Heart left ventricle (tissue), 16 donors: ENCODE measurements around the gene SERPINB13. TPM values are rescaled to one million over a fixed set of nuclear protein-coding genes. Genes with fewer than 3 reads are reported as not detected.

ENCODE experiments used
- ATAC-seq, 4 donors: fragments of 200-7000 bp; cut with Tn5 transposase; one replicate each; pipeline ENCODE4 v1.9.1; 2020 to 2022; ENCODE audit warnings: moderate library complexity in 4 of 4, mild to moderate bottlenecking in 3 of 4, moderate number of reproducible peaks in 1 of 4
- DNase-seq, 5 donors: peaks; one replicate each; pipeline ENCODE4 v3.0.0-alpha.2; 2020
- H3K27ac ChIP-seq, 12 donors: fragments of 200-600 bp; sonication (generic) in 4 of 12; one replicate each; pipeline versions ENCODE4 v1.5.0 to v1.8.0; 2016 to 2022; ENCODE audit warnings: mild to moderate bottlenecking in 2 of 12
- H3K27me3 ChIP-seq, 9 donors: fragments of 200-600 bp; sonication (generic) in 2 of 9; one replicate each; pipeline versions ENCODE4 v1.5.1 to v1.8.0; 2016 to 2022; ENCODE audit warnings: mild to moderate bottlenecking in 3 of 9
- H3K36me3 ChIP-seq, 9 donors: fragments of 200-600 bp; sonication (generic) in 2 of 9; one replicate each; pipeline versions ENCODE4 v1.5.0 to v1.8.0; 2018 to 2022; ENCODE audit warnings: mild to moderate bottlenecking in 2 of 9
- H3K4me1 ChIP-seq, 12 donors: fragments of 200-600 bp; sonication (generic) in 4 of 12; one replicate each; pipeline versions ENCODE4 v1.5.0 to v1.8.0; 2016 to 2022; ENCODE audit warnings: mild to moderate bottlenecking in 3 of 12
- H3K4me3 ChIP-seq, 12 donors: fragments of 200-600 bp; sonication (generic) in 4 of 12; one replicate each; pipeline versions ENCODE4 v1.5.0 to v1.8.0; 2017 to 2022; ENCODE audit warnings: mild to moderate bottlenecking in 9 of 12, moderate library complexity in 4 of 12
- H3K9me3 ChIP-seq, 12 donors: fragments of 200-600 bp; sonication (generic) in 4 of 12; one replicate each; pipeline versions ENCODE4 v1.5.0 to v1.8.0; 2016 to 2022; ENCODE audit warnings: mild to moderate bottlenecking in 1 of 12
- CTCF ChIP-seq, 12 donors: fragments of 200-600 bp; sonication (generic) in 4 of 12; IDR thresholded peaks; one replicate each; pipeline versions ENCODE4 v1.5.0 to v1.8.0; 2018 to 2022; ENCODE audit warnings: antibody characterized with exemption in 12 of 12, mild to moderate bottlenecking in 5 of 12
- POLR2A ChIP-seq, 2 donors: fragments of 450-650 bp; IDR thresholded peaks; one replicate each; pipeline ENCODE4 v1.6.1; 2017; ENCODE audit warnings: antibody characterized with exemption in 2 of 2, mild to moderate bottlenecking in 2 of 2, moderate library complexity in 2 of 2
- WGBS, 4 donors: extraction: QIAGEN DNeasy Blood & Tissue Kit in 2 of 4; methylation state at CpG; one replicate each; pipeline versions ENCODE4 v1.1.5 to v1.1.7; 2013 to 2018; 5-methylcytosine and 5-hydroxymethylcytosine counted together
- intact Hi-C, 10 donors: fragments of 100-400 bp; cut with DNase I; formaldehyde crosslinking; loops; one replicate each; pipeline versions ENCODE4 v1.11.1 to v1.14.2; 2022
- polyA plus RNA-seq, 2 donors: library from polyadenylated mRNA; stranded (reverse); fragments of 200-250 nt; gene quantifications; one replicate each; pipeline ENCODE4 v1.2.3, GENCODE V29; 2013
- total RNA-seq, 9 donors: library from RNA; depleted of rRNA in 2 of 9; stranded (reverse); fragments of >200 nt in 2 of 9; fragmentation: NEBNext Ultra II Directional in 3 of 9; extraction: Animal tissue kit (Norgen Biotek cat#: 25700) in 3 of 9; gene quantifications; one replicate each; pipeline versions ENCODE4 v1.1.0 to v1.2.4, GENCODE V29; 2016 to 2023
- donor health status: ischemic (EF 13 %, LVEDD 7.1; RV severe dilation, severe dysfunction).
- donor health status: healthy with polysubstance abuse.
- donor health status: DM: no; HTN: yes; CAD: no.
- donor health status: DM: no; HTN: no; CAD: no.
- donor health status: ischemic (EF 25% LVEDD 6.9; RV normal size, moderate dysfunction).
- donor health status: ischemic (EF 25% LVEDD 5.7; RV mildly dilated, moderate dysfunction).
- donor health status: healthy.
- donor health status: DM: yes; HTN: yes; CAD: no.
- donor health status: ischemic (EF 35%, LVEDD 5.7; RV mildly dilated, moderate dysfunction).
- donor health status: nonischemic (EF 11% LVEDD 7.7; RV severe dilation, severe dysfunction).
- donor health status: DM: yes; HTN: yes; CAD: no.
- donor health status: PGD.
- donor health status: ischemic (EF 29% LVEDD 5.4; RV normal size, mild dysfunction).
- donor health status: nonischemic (EF 23%, LVEDD 6.1; RV moderate dilation, normal function).

Gene SERPINB13
- total and polyA plus RNA-seq, 11 donors, result not detected

GRCh38 chr18:63613420-63613819, 26.3 kb downstream of the SERPINB13 start:
- Histone ChIP-seq H3K4me1 (no peaks in the 10 kb centered on the region), H3K27ac (no peak overlapping the region), H3K27me3 (no peaks in the 10 kb centered on the region), H3K36me3 (no peaks in the 10 kb centered on the region), H3K9me3 (no peaks in the 10 kb centered on the region), H3K4me3 (no peak overlapping the region)
- TF ChIP-seq POLR2A (IDR thresholded peaks at IDR 0.05) (no peak), CTCF (IDR thresholded peaks at IDR 0.05) (no peak)
- 67 to 87% (median 82%) methylated on average over 4 of the region's 4 CpGs for WGBS, 4 donors
- no peak for DNase-seq
- intact Hi-C loops, result no loop called here
- ATAC-seq, result no peak

GRCh38 chr18:63617049-63617914, 30.1 kb downstream of the SERPINB13 start:
- H3K4me3 ChIP-seq, result no peak overlapping the region
- ATAC-seq, result no peak
- no peaks in the 10 kb centered on the region for H3K36me3 ChIP-seq
- H3K4me1 ChIP-seq, result no peaks in the 10 kb centered on the region
- intact Hi-C loops, result no loop called here
- H3K27ac ChIP-seq, result no peak overlapping the region
- no peaks in the 10 kb centered on the region for H3K27me3 ChIP-seq
- no peak for DNase-seq
- WGBS, 4 donors, result 10 to 33% (median 30%) methylated on average over 3 of the region's 3 CpGs
- no peak for TF ChIP-seq POLR2A (IDR thresholded peaks at IDR 0.05)
- no peak for TF ChIP-seq CTCF (IDR thresholded peaks at IDR 0.05)
- H3K9me3 ChIP-seq, result peaks cover 0 to 25% (median 1%) of the 10 kb centered on the region in 12 donors

GRCh38 chr18:63617915-63618234, 30.7 kb downstream of the SERPINB13 start:
- Histone ChIP-seq H3K27ac (no peak overlapping the region), H3K36me3 (no peaks in the 10 kb centered on the region), H3K9me3 (peaks cover 0 to 25% (median 1%) of the 10 kb centered on the region in 12 donors), H3K4me1 (no peaks in the 10 kb centered on the region), H3K27me3 (no peaks in the 10 kb centered on the region), H3K4me3 (no peak overlapping the region)
- DNase-seq (no peak), ATAC-seq (no peak)
- WGBS, 4 donors, result 91 to 95% (median 94%) methylated on average over 2 of the region's 2 CpGs
- intact Hi-C loops, result no loop called here
- TF ChIP-seq POLR2A (IDR thresholded peaks at IDR 0.05) (no peak), CTCF (IDR thresholded peaks at IDR 0.05) (no peak)

- Histone ChIP-seq H3K4me3 (no peak overlapping the region), H3K27me3 (no peaks in the 10 kb centered on the region), H3K36me3 (no peaks in the 10 kb centered on the region), H3K27ac (no peak overlapping the region), H3K4me1 (no peaks in the 10 kb centered on the region), H3K9me3 (peaks cover 0 to 30% (median 4%) of the 10 kb centered on the region in 12 donors)
- WGBS, 4 donors, result 58 to 72% (median 65%) methylated on average over 3 of the region's 3 CpGs
- ATAC-seq (no peak), DNase-seq (no peak)
- TF ChIP-seq CTCF (IDR thresholded peaks at IDR 0.05) (no peak), POLR2A (IDR thresholded peaks at IDR 0.05) (no peak)
- intact Hi-C loops, result no loop called here
These were observed 32.5 kb downstream of the SERPINB13 start for GRCh38 chr18:63619661-63620060.
